Bone marrow (tissue), 2 donors: Measurements from ENCODE around the gene IMPA2.
"Not testable (repeated sequence)": the region's sequence is repeated elsewhere in the genome, so short reads cannot be mapped to it uniquely, and the experiment has no call there.

Experiments used
- DNase-seq, 2 donors: peaks; one replicate each; lab custom pipeline; 2025; lab: John Stamatoyannopoulos, UW

Gene IMPA2

GRCh38 chr18:12076424-12077140 lies 95.3 kb downstream of the IMPA2 start:
- no peak for DNase-seq

GRCh38 chr18:12077994-12078393 lies 96.7 kb downstream of the IMPA2 start:
- DNase-seq = not testable (repeated sequence)

DNA sequence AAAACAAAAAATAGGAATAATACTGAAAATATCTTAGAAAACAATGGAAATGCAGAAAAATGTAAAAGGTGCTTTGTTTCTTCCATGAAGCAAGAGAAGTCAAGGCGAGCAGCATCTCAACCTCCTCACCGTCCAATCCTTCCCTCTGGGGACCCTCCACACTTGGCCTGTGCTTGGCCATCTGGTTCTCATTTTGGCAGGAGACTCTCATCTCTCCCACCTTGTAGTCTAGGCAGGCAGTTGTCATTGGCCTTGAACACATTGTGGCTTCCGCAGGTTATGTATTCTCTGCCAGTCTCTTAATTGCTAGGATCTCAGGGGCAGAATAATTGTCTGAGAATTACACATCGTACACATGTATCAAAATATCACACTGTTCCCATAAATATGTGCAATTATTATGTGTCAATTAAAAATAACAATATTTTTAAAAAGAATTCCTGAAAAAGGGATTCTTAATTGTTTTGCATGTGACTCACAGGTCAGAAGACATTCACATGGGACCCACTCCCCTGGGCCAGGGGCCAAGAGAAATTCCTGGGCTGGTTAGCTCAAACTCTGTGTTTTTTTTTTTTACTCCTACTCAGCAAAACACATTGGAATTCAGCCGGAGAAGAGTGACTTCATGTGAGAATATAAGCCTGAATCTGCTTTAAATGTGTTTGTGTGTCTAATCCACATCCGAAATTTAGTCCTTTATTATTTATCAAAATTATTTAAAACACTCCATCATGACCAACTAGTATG lies 98.4 kb downstream of the IMPA2 start:
- no peak for DNase-seq
